ENCODE results near the gene MLKL. TPM values are rescaled to one million over a fixed set of nuclear protein-coding genes. Genes with fewer than 3 reads are reported as not detected.

Gene MLKL
- total and polyA plus RNA-seq, 2 of the 13 experiments (the other 11 are each of a cell fraction or from before 2014, with no cell fraction given) = 6.4 to 10.7 TPM

DNA sequence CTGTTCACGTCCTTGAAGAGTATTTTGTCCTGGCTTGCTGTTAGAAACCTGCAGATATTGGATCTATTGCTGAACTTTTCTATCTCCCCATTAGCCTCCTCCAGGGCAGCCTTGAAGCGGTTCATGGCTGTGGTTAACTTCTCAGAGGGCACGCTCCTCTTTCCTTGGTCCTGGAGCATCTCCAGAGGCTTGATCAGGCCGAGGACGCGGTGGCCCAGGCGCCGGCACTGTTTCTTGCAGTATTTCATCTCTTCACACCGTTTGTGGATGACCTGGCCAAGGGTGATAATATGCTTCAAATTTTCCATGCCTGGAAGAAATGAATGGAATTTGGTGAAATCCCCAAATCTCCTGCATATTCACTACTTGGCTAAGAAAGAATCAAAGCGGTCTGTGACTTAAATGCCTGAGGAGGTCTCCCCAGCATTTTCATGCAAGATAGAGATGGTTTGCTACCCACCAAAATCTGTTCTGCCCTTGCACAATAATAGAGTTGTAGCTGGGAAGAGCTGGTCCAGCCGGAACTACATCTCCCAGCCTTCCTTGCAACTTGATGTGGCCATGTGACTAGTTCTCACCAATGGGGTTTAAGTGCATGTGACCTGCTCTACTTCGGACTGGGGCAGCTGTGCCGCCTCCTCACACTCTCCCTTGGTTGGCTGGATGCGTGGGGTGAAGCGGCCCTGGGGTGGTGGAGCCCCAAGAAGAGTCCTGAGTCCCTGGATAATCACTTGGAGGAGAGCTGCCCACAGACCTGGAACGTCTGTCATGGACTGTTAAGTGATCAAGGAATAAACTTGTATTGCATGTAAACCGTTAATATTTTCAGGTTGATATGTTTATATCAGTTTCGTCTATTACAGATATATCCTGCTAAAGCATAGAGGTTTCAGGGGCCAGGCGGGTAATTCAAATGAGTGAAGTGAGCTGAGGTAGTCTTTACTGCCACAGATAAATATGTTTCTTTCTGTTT is 4.9 kb downstream of the MLKL start (continued):
- TF ChIP-seq ZNF253 (CRISPR knock-in tag; IDR thresholded peaks at IDR 0.05; ENCODE audit: borderline replicate concordance) (no peak), TFE3 (CRISPR knock-in tag; IDR thresholded peaks at IDR 0.05) (peak; percentile 90), ZSCAN31 (CRISPR knock-in tag; IDR thresholded peaks at IDR 0.05; ENCODE audit: low read depth) (peak; percentile 67; the same call in 1 of the 2 replicates), CBX5 (CRISPR knock-in tag; IDR thresholded peaks at IDR 0.05; ENCODE audit: borderline replicate concordance) (peak; percentile 81), ASH2L (IDR thresholded peaks at IDR 0.05; ENCODE audit: insufficient read length, low read depth, low read length) (peak; percentile 46), ZNF180 (CRISPR knock-in tag; IDR thresholded peaks at IDR 0.05; ENCODE audit: borderline replicate concordance, low read depth) (no peak), SP5 (CRISPR knock-in tag; IDR thresholded peaks at IDR 0.05; ENCODE audit: borderline replicate concordance, low read depth) (no peak), IRF2 (CRISPR knock-in tag; IDR thresholded peaks at IDR 0.05) (peak; percentile 96), ZNF337 (CRISPR knock-in tag; IDR thresholded peaks at IDR 0.05; ENCODE audit: borderline replicate concordance, low read depth) (no peak), REST (IDR thresholded peaks at IDR 0.05; ENCODE audit: borderline replicate concordance in 1 of 2, low read depth in 1 of 2, low read length in 2 of 2) (peak in 1 of 2 experiments; percentile 28; a peak in 1 of 4 replicates), TBP (CRISPR knock-in tag; IDR thresholded peaks at IDR 0.05) (no peak), ZNF264 (CRISPR knock-in tag; IDR thresholded peaks at IDR 0.05) (no peak), ETV5 (CRISPR knock-in tag; IDR thresholded peaks at IDR 0.05; ENCODE audit: borderline replicate concordance) (peak; percentile 37; the same call in 1 of the 2 replicates), ZFP91 (CRISPR knock-in tag; IDR thresholded peaks at IDR 0.05; ENCODE audit: borderline replicate concordance) (peak; percentile 60), ZNF234 (CRISPR knock-in tag; conservative IDR thresholded peaks at IDR 0.05) (no peak), NFIB (CRISPR knock-in tag; IDR thresholded peaks at IDR 0.05; ENCODE audit: borderline replicate concordance) (no peak), TEAD2 (CRISPR knock-in tag; IDR thresholded peaks at IDR 0.05) (no peak), ZNF569 (CRISPR knock-in tag; IDR thresholded peaks at IDR 0.05; ENCODE audit: borderline replicate concordance) (no peak)
- TF ChIP-seq, protein P1, sequence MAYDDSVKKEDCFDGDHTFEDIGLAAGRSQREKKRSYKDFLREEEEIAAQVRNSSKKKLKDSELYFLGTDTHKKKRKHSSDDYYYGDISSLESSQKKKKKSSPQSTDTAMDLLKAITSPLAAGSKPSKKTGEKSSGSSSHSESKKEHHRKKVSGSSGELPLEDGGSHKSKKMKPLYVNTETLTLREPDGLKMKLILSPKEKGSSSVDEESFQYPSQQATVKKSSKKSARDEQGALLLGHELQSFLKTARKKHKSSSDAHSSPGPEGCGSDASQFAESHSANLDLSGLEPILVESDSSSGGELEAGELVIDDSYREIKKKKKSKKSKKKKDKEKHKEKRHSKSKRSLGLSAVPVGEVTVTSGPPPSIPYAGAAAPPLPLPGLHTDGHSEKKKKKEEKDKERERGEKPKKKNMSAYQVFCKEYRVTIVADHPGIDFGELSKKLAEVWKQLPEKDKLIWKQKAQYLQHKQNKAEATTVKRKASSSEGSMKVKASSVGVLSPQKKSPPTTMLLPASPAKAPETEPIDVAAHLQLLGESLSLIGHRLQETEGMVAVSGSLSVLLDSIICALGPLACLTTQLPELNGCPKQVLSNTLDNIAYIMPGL (CRISPR knock-in tag; IDR thresholded peaks at IDR 0.05; ENCODE audit: borderline replicate concordance in 1 of 2, low read depth in 1 of 2) = 0 out of 4 replicates have a peak, but pooled peaks have one; percentile 49 to 63

Measured in HepG2 (cell line).